Right lobe of liver (tissue), 6 donors: Measurements from ENCODE around the gene TNFSF13. TPM values are rescaled to one million over a fixed set of nuclear protein-coding genes. Genes with fewer than 3 reads are reported as not detected.
A peak's percentile ranks its signal among the peaks of the same experiment; 100 is the strongest.

Experiments
- ATAC-seq, 4 donors: fragments of 200-7000 bp; cut with Tn5 transposase; one replicate each; pipeline ENCODE4 v1.9.1; 2020; ENCODE audit warnings: mild to moderate bottlenecking in 4 of 4, moderate library complexity in 4 of 4
- DNase-seq, 3 donors: peaks; one replicate each; pipeline ENCODE4 v3.0.0-alpha.2; 2020
- H3K27ac ChIP-seq, 3 donors: fragments of 200-600 bp; one replicate each; pipeline ENCODE4 v1.8.0; 2022
- H3K27me3 ChIP-seq, 2 donors: fragments of 200-600 bp; one replicate each; pipeline ENCODE4 v1.8.0; 2022
- H3K36me3 ChIP-seq, 4 donors: fragments of 200-600 bp; sonication (generic) in 1 of 4; one replicate each; pipeline versions ENCODE4 v1.5.1 to v1.8.0; 2017 to 2022; ENCODE audit warnings: control low read depth in 1 of 4
- H3K4me1 ChIP-seq, 4 donors: fragments of 200-600 bp; sonication (generic) in 1 of 4; one replicate each; pipeline versions ENCODE4 v1.5.1 to v1.8.0; 2017 to 2022; ENCODE audit warnings: control low read depth in 1 of 4
- H3K4me3 ChIP-seq, 3 donors: fragments of 200-600 bp; one replicate each; pipeline ENCODE4 v1.8.0; 2022
- H3K9me3 ChIP-seq, 4 donors: fragments of 200-600 bp; sonication (generic) in 1 of 4; one replicate each; pipeline versions ENCODE4 v1.5.1 to v1.8.0; 2017 to 2022; ENCODE audit warnings: control low read depth in 1 of 4
- POLR2A ChIP-seq: fragments of 450-650 bp; IDR thresholded peaks from one replicate; pipeline ENCODE4 v1.6.1; 2017; ENCODE audit warnings: antibody characterized with exemption, mild to moderate bottlenecking
- WGBS: methylation state at CpG from one replicate; pipeline ENCODE4 v1.1.6; 2018; ENCODE audit warnings: low coverage, low lambda C conversion rate; ENCODE audit not compliant: insufficient coverage; ENCODE audit errors: missing lambda C conversion rate; 5-methylcytosine and 5-hydroxymethylcytosine counted together
- intact Hi-C, 2 donors: fragments of 100-400 bp; cut with DNase I; formaldehyde crosslinking; loops; one replicate each; pipeline versions ENCODE4 v1.11.2 to v1.14.1; 2022
- total RNA-seq, 6 experiments: library from RNA; depleted of rRNA in 2 of 6; stranded (reverse); fragments of >200 nt in 2 of 6; fragmentation: NEBNext Ultra II Directional in 3 of 6; extraction: Animal tissue kit (Norgen Biotek cat#: 25700) in 3 of 6; gene quantifications; one replicate each; pipeline versions ENCODE4 v1.1.0 to v1.2.4, GENCODE V29; 2016 to 2023
- TF ChIP-seq, protein P1 (sequence below), 4 donors: fragments of 200-600 bp in 3 of 4; fragments of 450-650 bp in 1 of 4; IDR thresholded peaks; one replicate each; pipeline versions ENCODE4 v1.5.1 to v1.8.0; 2016 to 2022; ENCODE audit warnings: antibody characterized with exemption in 4 of 4, mild to moderate bottlenecking in 2 of 4
- donor health status: DM: no; HTN: yes; CAD: no.
- donor health status: DM: no; HTN: no; CAD: no.
- donor health status: DM: no; HTN: no; CAD: no.
- donor health status: DM: no; HTN: yes; CAD: no.
- donor health status: DM: no; HTN: yes; CAD: no.

TNFSF13 gene
- total RNA-seq, 6 experiments from 2014 or later, result 4.3 to 13.0 (median 6.2) TPM

DNA sequence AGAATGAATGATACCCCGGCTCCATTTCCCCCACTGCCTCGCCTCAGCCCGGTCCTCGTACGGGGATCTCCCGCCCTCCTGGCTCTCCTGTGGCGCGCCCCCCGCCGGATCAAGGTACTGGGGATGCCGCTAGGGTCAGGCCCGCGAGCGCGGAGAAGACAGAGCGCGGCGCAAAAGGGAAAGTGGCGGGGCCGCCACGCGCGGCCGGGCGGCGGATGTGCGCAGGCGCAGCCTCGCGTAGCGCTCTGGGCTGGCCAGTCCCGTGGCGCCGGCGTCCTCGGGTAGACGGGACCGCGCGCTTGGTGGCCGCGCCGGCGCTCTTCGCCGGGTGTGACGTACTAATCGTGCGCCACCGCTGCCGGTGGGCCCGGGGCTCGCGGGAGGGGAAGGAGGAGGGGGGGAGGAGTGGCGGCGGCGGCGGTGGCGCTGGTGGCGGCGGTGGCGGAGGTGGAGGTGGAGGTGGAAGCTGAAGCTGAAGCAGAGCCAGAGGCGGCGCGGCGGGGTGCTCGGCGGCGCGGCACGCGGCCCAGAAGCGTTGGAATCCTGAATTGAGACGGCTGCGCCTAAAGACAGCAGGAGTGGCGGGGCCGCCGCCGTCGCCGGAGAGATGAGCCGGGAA, 3.1 kb downstream of the TNFSF13 start, which contains the start of gene SENP3:
Gene SENP3 (plus strand): TSS at position 331 of the 619 bp plus-strand sequence. CDS start 1,158 bp downstream, outside the sequence.
- Histone ChIP-seq H3K4me3 (peak within 1 kb of the TSS; percentile 82 to 99 (median 94)), H3K36me3 (peaks cover 0 to 22% (median 3%) of the 10 kb centered on the region in 4 donors)
- intact Hi-C loops, result loop anchor here (5.0 to 10.0 kb wide), 2 partner anchors 47 to 49 kb away; no protein-coding TSS in a partner anchor

DNA sequence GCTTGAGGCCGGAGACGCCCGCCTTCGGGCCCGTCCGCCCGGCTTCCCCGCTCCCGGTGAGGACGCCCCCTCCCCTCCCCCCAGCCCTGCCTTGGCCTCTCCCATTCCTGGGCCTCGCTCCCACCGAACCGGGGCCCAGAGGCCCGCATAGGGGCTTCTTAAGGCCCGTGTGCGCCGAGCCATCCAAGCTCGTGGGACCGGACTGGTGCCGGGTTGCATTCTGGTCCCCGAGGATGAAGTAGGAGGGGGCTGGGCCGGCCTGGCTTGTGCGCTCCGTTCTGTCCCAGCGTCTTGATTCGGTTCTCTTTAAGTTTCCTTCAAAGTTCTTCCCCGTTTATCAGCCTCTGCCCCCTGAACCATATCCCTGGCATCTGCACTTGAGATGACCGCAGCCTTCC, 3.7 kb downstream of the TNFSF13 start:
- H3K4me1 ChIP-seq, result peaks cover 0 to 30% (median 15%) of the 10 kb centered on the region in 4 donors
- peaks cover 0 to 26% (median 5%) of the 10 kb centered on the region in 4 donors for H3K36me3 ChIP-seq
- TF ChIP-seq, protein P1, sequence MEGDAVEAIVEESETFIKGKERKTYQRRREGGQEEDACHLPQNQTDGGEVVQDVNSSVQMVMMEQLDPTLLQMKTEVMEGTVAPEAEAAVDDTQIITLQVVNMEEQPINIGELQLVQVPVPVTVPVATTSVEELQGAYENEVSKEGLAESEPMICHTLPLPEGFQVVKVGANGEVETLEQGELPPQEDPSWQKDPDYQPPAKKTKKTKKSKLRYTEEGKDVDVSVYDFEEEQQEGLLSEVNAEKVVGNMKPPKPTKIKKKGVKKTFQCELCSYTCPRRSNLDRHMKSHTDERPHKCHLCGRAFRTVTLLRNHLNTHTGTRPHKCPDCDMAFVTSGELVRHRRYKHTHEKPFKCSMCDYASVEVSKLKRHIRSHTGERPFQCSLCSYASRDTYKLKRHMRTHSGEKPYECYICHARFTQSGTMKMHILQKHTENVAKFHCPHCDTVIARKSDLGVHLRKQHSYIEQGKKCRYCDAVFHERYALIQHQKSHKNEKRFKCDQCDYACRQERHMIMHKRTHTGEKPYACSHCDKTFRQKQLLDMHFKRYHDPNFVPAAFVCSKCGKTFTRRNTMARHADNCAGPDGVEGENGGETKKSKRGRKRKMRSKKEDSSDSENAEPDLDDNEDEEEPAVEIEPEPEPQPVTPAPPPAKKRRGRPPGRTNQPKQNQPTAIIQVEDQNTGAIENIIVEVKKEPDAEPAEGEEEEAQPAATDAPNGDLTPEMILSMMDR (IDR thresholded peaks at IDR 0.05), result no peak
- no peak for TF ChIP-seq POLR2A
- WGBS, result under 1% methylated on average over 9 of the region's 28 CpGs
- intact Hi-C loops, result loop anchor here (5.0 to 10.0 kb wide), 2 partner anchors 47 to 50 kb away; no protein-coding TSS in a partner anchor
- DNase-seq, result peak in 1 of 3 donors; percentile 54
- peak overlapping the region; percentile 72 to 79 (median 78) for H3K27ac ChIP-seq
- peak overlapping the region; percentile 82 to 99 (median 94) for H3K4me3 ChIP-seq
- no peak for ATAC-seq
- no peaks in the 10 kb centered on the region for H3K27me3 ChIP-seq
- H3K9me3 ChIP-seq, result no peaks in the 10 kb centered on the region

More for the DNA sequence above, 3.1 kb downstream of the TNFSF13 start, which contains the start of gene SENP3:
- peak; percentile 91 to 94 (median 93) for DNase-seq
- TF ChIP-seq, protein P1 (IDR thresholded peaks at IDR 0.05), result no peak
- peak; percentile 51 for TF ChIP-seq POLR2A
- peak; percentile 61 to 79 (median 72) for ATAC-seq
- WGBS, result 0% methylated on average over 38 of the region's 82 CpGs
- Histone ChIP-seq H3K27me3 (no peaks in the 10 kb centered on the region), H3K9me3 (no peaks in the 10 kb centered on the region), H3K27ac (peak within 1 kb of the TSS; percentile 72 to 79 (median 78)), H3K4me1 (peaks cover 0 to 30% (median 15%) of the 10 kb centered on the region in 4 donors)

DNA sequence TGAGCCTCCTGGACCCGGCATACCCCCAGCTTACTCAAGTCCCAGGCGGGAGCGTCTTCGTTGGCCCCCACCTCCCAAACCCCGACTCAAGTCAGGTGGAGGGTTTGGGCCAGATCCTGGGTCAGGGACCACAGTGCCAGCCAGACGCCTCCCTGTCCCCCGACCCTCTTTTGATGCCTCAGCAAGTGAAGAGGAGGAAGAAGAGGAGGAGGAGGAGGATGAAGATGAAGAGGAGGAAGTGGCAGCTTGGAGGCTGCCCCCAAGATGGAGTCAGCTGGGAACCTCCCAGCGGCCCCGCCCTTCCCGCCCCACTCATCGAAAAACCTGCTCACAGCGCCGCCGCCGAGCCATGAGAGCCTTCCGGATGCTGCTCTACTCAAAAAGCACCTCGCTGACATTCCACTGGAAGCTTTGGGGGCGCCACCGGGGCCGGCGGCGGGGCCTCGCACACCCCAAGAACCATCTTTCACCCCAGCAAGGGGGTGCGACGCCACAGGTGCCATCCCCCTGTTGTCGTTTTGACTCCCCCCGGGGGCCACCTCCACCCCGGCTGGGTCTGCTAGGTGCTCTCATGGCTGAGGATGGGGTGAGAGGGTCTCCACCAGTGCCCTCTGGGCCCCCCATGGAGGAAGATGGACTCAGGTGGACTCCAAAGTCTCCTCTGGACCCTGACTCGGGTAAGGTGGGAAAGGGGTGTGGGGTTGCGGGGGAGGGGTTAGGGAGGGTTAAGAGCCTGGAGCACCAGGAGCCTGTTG, 4.7 kb downstream of the TNFSF13 start:
- WGBS, result 86% methylated on average over 16 of the region's 30 CpGs
- TF ChIP-seq POLR2A, result no peak
- TF ChIP-seq, protein P1 (IDR thresholded peaks at IDR 0.05), result no peak
- DNase-seq (peak in 1 of 3 donors; percentile 43), ATAC-seq (no peak)
- H3K9me3 ChIP-seq, result no peaks in the 10 kb centered on the region
- H3K4me1 ChIP-seq, result peaks cover 0 to 29% (median 13%) of the 10 kb centered on the region in 4 donors
- intact Hi-C loops, result loop anchor here (5.0 to 10.0 kb wide), 2 partner anchors 48 to 51 kb away; no protein-coding TSS in a partner anchor
- no peaks in the 10 kb centered on the region for H3K27me3 ChIP-seq
- H3K4me3 ChIP-seq, result peak overlapping the region in 1 of 3 donors; percentile 99
- no peak overlapping the region for H3K27ac ChIP-seq
- H3K36me3 ChIP-seq, result peaks cover 0 to 26% (median 5%) of the 10 kb centered on the region in 4 donors

DNA sequence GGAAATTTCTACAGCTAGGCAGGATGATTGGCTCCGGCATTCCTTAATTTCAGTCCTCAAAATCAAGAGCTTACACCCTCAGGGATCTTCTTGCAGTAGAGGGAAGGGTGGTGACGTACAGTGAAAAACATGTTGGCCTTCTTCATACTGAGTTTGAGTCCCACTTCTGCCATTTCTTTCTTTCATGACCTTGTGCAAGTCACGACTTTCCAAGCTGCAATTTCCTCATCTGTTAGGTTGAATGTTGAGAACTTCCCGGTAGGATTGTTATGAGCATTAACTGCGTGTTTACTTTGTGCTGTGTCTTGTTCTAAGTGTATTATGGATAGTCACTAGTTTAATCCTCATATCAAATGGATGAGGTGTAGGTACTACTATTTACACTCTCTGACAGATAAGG, 11.0 kb downstream of the TNFSF13 start:
- ATAC-seq (no peak), DNase-seq (no peak)
- Histone ChIP-seq H3K27me3 (no peaks in the 10 kb centered on the region), H3K4me1 (peaks cover 0 to 15% (median 2%) of the 10 kb centered on the region in 4 donors), H3K36me3 (peaks cover 0 to 35% (median 10%) of the 10 kb centered on the region in 4 donors), H3K27ac (no peak overlapping the region), H3K9me3 (no peaks in the 10 kb centered on the region), H3K4me3 (no peak overlapping the region)
- WGBS, result 77% methylated on average over 4 of the region's 5 CpGs
- intact Hi-C loops, result loop anchor here in 1 of 2 donors (10.0 kb wide), 1 partner anchor 55 kb away; no protein-coding TSS in a partner anchor
- TF ChIP-seq, protein P1 (IDR thresholded peaks at IDR 0.05), result no peak
- TF ChIP-seq POLR2A, result no peak
